ENCODE measurements around the gene NECTIN1. TPM values are rescaled to one million over a fixed set of nuclear protein-coding genes. Genes with fewer than 3 reads are reported as not detected.
A peak's percentile ranks its signal among the peaks of the same experiment; 100 is the strongest.

NECTIN1 gene
- total RNA-seq, 4 donors from 2014 or later, result 112 to 176 (median 164) TPM

DNA sequence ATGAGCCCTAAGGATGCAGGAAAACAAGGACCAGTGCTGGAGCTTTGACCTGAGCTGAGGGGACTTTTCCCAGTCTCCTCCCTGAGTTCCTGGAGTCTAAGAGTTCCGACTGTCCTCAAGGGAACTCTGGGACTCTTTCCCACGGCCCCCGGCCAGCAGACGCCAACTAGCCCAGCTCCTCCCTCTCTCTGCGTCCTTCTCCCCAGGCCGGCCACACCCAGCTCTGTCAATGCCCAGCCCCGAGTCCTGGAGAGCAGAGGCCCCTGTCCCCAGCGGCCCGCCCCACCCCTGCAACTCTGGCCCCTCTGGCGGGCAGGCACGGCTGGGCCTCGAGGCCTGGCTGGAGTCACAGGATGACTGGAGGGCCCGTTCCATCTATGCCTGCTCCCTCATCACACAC lies 29.8 kb downstream of the NECTIN1 start:
- Histone ChIP-seq H3K4me3 (no peak overlapping the region), H3K9me3 (no peaks in the 10 kb centered on the region), H3K27me3 (no peaks in the 10 kb centered on the region), H3K4me1 (peaks cover 93% of the 10 kb centered on the region), H3K27ac (peak overlapping the region; percentile 91), H3K36me3 (no peaks in the 10 kb centered on the region)
- WGBS, result 9% methylated on average over 11 of the region's 13 CpGs
- peak in 1 of 2 donors; percentile 88 for DNase-seq (ENCODE audit: low spot score in 2 of 2)
- TF ChIP-seq POLR2A (IDR thresholded peaks at IDR 0.05), result no peak
- TF ChIP-seq, protein P1, sequence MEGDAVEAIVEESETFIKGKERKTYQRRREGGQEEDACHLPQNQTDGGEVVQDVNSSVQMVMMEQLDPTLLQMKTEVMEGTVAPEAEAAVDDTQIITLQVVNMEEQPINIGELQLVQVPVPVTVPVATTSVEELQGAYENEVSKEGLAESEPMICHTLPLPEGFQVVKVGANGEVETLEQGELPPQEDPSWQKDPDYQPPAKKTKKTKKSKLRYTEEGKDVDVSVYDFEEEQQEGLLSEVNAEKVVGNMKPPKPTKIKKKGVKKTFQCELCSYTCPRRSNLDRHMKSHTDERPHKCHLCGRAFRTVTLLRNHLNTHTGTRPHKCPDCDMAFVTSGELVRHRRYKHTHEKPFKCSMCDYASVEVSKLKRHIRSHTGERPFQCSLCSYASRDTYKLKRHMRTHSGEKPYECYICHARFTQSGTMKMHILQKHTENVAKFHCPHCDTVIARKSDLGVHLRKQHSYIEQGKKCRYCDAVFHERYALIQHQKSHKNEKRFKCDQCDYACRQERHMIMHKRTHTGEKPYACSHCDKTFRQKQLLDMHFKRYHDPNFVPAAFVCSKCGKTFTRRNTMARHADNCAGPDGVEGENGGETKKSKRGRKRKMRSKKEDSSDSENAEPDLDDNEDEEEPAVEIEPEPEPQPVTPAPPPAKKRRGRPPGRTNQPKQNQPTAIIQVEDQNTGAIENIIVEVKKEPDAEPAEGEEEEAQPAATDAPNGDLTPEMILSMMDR (IDR thresholded peaks at IDR 0.05), result no peak
- no peak for TF ChIP-seq POLR2AphosphoS5 (IDR thresholded peaks at IDR 0.05)
- TF ChIP-seq EP300 (IDR thresholded peaks at IDR 0.05), result no peak

DNA sequence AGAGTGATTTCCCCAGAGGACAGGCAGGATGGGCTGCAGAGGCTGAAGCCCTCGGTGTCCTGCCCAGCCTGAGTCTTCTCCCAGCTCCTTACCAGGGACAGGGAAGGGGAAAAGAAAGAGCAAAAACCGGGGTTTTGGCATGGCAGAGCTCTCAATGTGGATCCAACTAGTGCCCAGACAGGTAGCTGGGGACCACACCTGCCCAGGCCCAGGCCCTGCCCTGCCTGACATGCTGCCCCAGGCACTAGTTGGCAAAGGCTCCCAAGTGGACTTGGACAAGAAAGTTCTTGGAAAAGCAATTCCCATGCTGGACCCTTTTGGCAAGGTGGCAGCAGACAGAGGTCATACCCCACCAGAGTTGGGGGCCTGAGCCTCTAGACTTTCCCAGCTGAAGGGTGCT lies 31.1 kb downstream of the NECTIN1 start:
- TF ChIP-seq, protein P1 (IDR thresholded peaks at IDR 0.05), result no peak
- TF ChIP-seq POLR2AphosphoS5 (IDR thresholded peaks at IDR 0.05) (no peak), POLR2A (IDR thresholded peaks at IDR 0.05) (no peak), EP300 (IDR thresholded peaks at IDR 0.05) (no peak)
- no peak overlapping the region for H3K4me3 ChIP-seq
- DNase-seq (ENCODE audit: low spot score in 2 of 2), result no peak
- H3K36me3 ChIP-seq, result no peaks in the 10 kb centered on the region
- H3K4me1 ChIP-seq, result peaks cover 98% of the 10 kb centered on the region
- no peaks in the 10 kb centered on the region for H3K9me3 ChIP-seq
- H3K27ac ChIP-seq, result peak overlapping the region; percentile 91
- no peaks in the 10 kb centered on the region for H3K27me3 ChIP-seq
- 38% methylated on average over 2 of the region's 2 CpGs for WGBS

DNA sequence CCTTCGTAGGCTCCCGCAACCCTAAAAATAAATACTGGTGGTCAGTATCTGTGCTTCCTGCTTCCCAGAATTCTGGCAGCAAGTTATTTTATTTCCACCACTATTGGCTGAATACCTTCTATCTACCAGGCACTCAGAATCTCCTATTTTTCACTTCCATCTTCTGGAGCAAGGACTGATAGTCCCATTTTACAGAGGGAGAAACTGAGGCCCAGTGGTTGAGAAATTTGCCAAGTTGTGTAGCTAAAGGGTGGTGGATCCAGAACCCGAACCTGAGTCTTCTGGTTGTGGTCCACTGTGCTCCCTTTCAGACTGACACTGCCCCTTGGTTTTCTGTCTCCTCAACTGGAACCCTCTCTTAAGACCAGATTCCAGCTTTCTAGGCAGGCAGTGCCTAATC lies 31.6 kb downstream of the NECTIN1 start:
- no peak for DNase-seq (ENCODE audit: low spot score in 2 of 2)
- Histone ChIP-seq H3K9me3 (no peaks in the 10 kb centered on the region), H3K27ac (peak overlapping the region; percentile 91), H3K4me1 (peaks cover 98% of the 10 kb centered on the region), H3K4me3 (no peak overlapping the region), H3K27me3 (no peaks in the 10 kb centered on the region), H3K36me3 (no peaks in the 10 kb centered on the region)
- 62% methylated on average over 3 of the region's 3 CpGs for WGBS
- TF ChIP-seq POLR2AphosphoS5 (IDR thresholded peaks at IDR 0.05), result no peak
- TF ChIP-seq, protein P1 (IDR thresholded peaks at IDR 0.05), result no peak
- TF ChIP-seq POLR2A (IDR thresholded peaks at IDR 0.05), result no peak
- no peak for TF ChIP-seq EP300 (IDR thresholded peaks at IDR 0.05)

DNA sequence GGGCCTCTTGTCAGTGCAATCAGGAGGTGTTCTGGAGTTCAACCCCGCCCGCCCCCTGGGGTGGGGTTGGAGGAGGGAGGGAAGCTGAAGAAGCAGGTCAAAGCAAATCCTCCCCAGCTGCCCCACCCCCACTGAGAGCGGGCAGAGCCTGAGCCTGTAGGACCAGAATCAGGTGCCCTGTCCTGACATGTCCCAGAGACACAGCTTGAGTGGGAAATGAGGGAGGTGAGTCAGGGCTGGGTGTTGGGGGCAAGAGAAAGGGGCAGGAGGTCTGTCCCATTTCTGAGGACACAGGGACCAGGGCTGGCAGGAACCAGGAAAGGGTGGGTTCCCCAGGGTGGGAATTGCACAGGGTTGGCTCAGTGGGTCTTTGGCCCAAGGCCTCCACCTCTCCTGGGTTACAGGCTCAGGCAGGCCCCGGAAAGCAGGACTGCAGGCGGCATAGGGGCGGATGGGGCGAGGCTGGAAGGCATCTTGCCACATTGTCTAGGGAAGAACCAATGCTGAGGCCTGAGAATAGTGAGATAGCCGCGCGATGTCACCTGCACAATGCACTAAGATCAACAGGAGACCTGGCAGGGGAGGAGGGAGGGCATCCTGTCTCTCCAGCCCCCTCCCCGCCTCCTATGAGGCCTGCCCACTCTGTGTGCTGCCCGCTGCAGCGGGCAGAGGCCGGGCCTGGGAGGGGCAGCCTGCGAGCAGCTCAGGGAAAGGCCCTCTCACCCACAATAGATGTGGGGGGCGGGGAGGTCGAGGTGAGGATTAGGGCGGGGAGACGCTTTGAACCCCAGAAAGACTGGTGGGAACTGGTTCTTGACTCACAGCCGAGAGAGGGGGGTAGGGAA lies 32.4 kb downstream of the NECTIN1 start:
- H3K36me3 ChIP-seq, result no peaks in the 10 kb centered on the region
- DNase-seq (ENCODE audit: low spot score in 2 of 2), result peak in 1 of 2 donors; percentile 82
- peak overlapping the region; percentile 91 for H3K27ac ChIP-seq
- H3K27me3 ChIP-seq, result no peaks in the 10 kb centered on the region
- peaks cover 97% of the 10 kb centered on the region for H3K4me1 ChIP-seq
- 67% methylated on average over 20 of the region's 20 CpGs for WGBS
- no peaks in the 10 kb centered on the region for H3K9me3 ChIP-seq
- TF ChIP-seq POLR2A (IDR thresholded peaks at IDR 0.05), result no peak
- TF ChIP-seq POLR2AphosphoS5 (IDR thresholded peaks at IDR 0.05), result peak in 1 of 3 donors; percentile 54
- no peak for TF ChIP-seq EP300 (IDR thresholded peaks at IDR 0.05)
- TF ChIP-seq, protein P1 (IDR thresholded peaks at IDR 0.05), result no peak
- H3K4me3 ChIP-seq, result peak overlapping the region; percentile 10

DNA sequence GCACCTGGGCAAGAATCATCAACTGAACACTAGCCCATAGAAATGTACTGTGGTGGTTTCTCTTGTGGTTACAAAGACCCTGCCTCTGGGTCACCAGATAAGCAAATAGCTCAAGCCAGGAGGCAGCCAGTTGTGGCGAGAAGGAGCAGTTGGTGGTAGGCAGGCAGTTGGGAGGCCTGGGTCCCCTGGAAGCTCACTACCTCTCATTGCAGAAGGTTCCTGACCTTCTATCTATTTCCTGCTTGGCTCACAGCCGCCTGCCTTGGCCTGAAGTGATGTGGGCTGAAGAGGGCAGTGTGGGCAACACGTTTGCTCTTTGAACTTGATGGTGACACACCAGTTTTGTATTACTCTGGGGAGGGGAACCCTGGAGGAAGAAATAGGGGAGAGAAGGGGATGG lies 34.7 kb downstream of the NECTIN1 start:
- H3K36me3 ChIP-seq, result no peaks in the 10 kb centered on the region
- peaks cover 98% of the 10 kb centered on the region for H3K4me1 ChIP-seq
- 56% methylated on average over 3 of the region's 3 CpGs for WGBS
- no peaks in the 10 kb centered on the region for H3K9me3 ChIP-seq
- peak overlapping the region; percentile 91 for H3K27ac ChIP-seq
- H3K27me3 ChIP-seq, result no peaks in the 10 kb centered on the region
- no peak overlapping the region for H3K4me3 ChIP-seq
- TF ChIP-seq POLR2AphosphoS5 (IDR thresholded peaks at IDR 0.05), result no peak
- TF ChIP-seq, protein P1 (IDR thresholded peaks at IDR 0.05), result no peak
- TF ChIP-seq EP300 (IDR thresholded peaks at IDR 0.05), result no peak
- TF ChIP-seq POLR2A (IDR thresholded peaks at IDR 0.05), result no peak
- no peak for DNase-seq (ENCODE audit: low spot score in 2 of 2)
